GM12878 (cell line): ENCODE measurements around the gene RSPH1. TPM values are rescaled to one million over a fixed set of nuclear protein-coding genes. Genes with fewer than 3 reads are reported as not detected.

Source experiments
- ATAC-seq: fragments of 200-7000 bp; cut with Tn5 transposase; 3 replicates; pipeline ENCODE4 v1.9.1; 2020; ENCODE audit warnings: mild to moderate bottlenecking, moderate library complexity
- BruUV-seq: library from RNA; stranded (reverse); fragments of 400-500 nt; replicated peaks from 2 replicates; lab custom pipeline; 2021; lab: Mats Ljungman, UMichigan
- CTCF ChIA-PET: fragments of 300-600 bp; sonication (Branson Sonifier 250); formaldehyde crosslinking; extraction: SDS; loops from one replicate; lab custom pipeline; 2021; ENCODE audit warnings: inconsistent platforms; lab: Yijun Ruan, JAX
- POLR2A ChIA-PET: fragments of 350-600 bp; formaldehyde crosslinking; extraction: SDS; loops from one replicate; lab custom pipeline; 2021; ENCODE audit warnings: inconsistent platforms; lab: Charles Lee
- RAD21 ChIA-PET: fragments of 300-600 bp; sonication (Branson Sonifier 250); formaldehyde crosslinking; loops from one replicate; lab custom pipeline; 2023; ENCODE audit warnings: antibody characterized with exemption; ENCODE audit not compliant: unreplicated experiment; lab: Charles Lee
- SMC1A ChIA-PET: fragments of 300-600 bp; sonication (Branson Sonifier 250); formaldehyde crosslinking; loops from one replicate; lab custom pipeline; 2023; ENCODE audit not compliant: unreplicated experiment, uncharacterized antibody; lab: Charles Lee
- DNase-seq: peaks from one replicate; pipeline ENCODE4 v3.0.0-alpha.2; 2011; ENCODE audit warnings: low read depth, low spot score
- FAIRE-seq: peaks from 3 replicates; lab custom pipeline; 2011; peaks lifted over from hg19 to GRCh38; lab: Jason Lieb, UNC
- H2AFZ ChIP-seq: 2 replicates; pipeline ENCODE4 v1.6.0; 2011; ENCODE audit warnings: low read depth, low read length, control low read depth; ENCODE audit not compliant: control insufficient read depth
- H3K27ac ChIP-seq: 2 replicates; pipeline ENCODE4 v1.5.1; 2011; ENCODE audit warnings: control low read depth; ENCODE audit not compliant: control insufficient read depth, insufficient read depth
- H3K27me3 ChIP-seq, 2 experiments: replicated peaks in 1 of 2; 2 replicates each; pipeline versions ENCODE4 v1.6.0 to v1.6.1; 2011; ENCODE audit warnings: low read length in 1 of 2; ENCODE audit not compliant: control insufficient read depth in 2 of 2, insufficient read depth in 2 of 2
- H3K36me3 ChIP-seq, 2 experiments: 2 replicates each; pipeline ENCODE4 v1.5.1; 2011; ENCODE audit warnings: low read length in 1 of 2; ENCODE audit not compliant: control insufficient read depth in 2 of 2, insufficient read depth in 2 of 2
- H3K4me1 ChIP-seq: 2 replicates; pipeline ENCODE4 v1.6.1; 2011; ENCODE audit warnings: mild to moderate bottlenecking, low read length, moderate library complexity, mixed read lengths; ENCODE audit not compliant: control insufficient read depth, insufficient read depth
- H3K4me2 ChIP-seq: 2 replicates; pipeline ENCODE4 v1.6.0; 2011; ENCODE audit warnings: control low read depth; ENCODE audit not compliant: control insufficient read depth, insufficient read depth
- H3K4me3 ChIP-seq: fragments of 200-600 bp; sonication (generic); 2 replicates; pipeline ENCODE4 v1.5.1; 2016
- H3K79me2 ChIP-seq: 2 replicates; pipeline ENCODE4 v1.6.0; 2011; ENCODE audit warnings: low read length; ENCODE audit not compliant: control insufficient read depth, insufficient read depth
- H3K9ac ChIP-seq: 2 replicates; pipeline ENCODE4 v1.8.0; 2011; ENCODE audit warnings: low read length, control low read depth, mixed read lengths; ENCODE audit not compliant: control insufficient read depth, insufficient read depth
- H3K9me3 ChIP-seq: replicated peaks from 3 replicates; pipeline ENCODE4 v1.5.1; 2011; ENCODE audit warnings: mild to moderate bottlenecking, low read length; ENCODE audit not compliant: control insufficient read depth, insufficient read depth
- H4K20me1 ChIP-seq: 2 replicates; pipeline ENCODE4 v1.6.0; 2011; ENCODE audit not compliant: control insufficient read depth, insufficient read depth
- BCL11A ChIP-seq: IDR thresholded peaks from 2 replicates; pipeline ENCODE4 v1.6.1; 2011; ENCODE audit warnings: low read depth, low read length
- EZH2 ChIP-seq: IDR thresholded peaks from 2 replicates; pipeline ENCODE4 v1.6.1; 2012; ENCODE audit warnings: low read depth, mild to moderate bottlenecking, control low read depth, inconsistent platforms, low read length, borderline replicate concordance; ENCODE audit not compliant: control insufficient read depth
- FOXK2 ChIP-seq: fragments of 450-650 bp; IDR thresholded peaks from 2 replicates; pipeline ENCODE4 v1.6.1; 2017; ENCODE audit warnings: mild to moderate bottlenecking, moderate library complexity
- MTA3 ChIP-seq: IDR thresholded peaks from 2 replicates; pipeline ENCODE4 v1.6.1; 2012; ENCODE audit warnings: low read length, inconsistent platforms, borderline replicate concordance
- PAX5 ChIP-seq: IDR thresholded peaks from 2 replicates; pipeline ENCODE4 v1.6.1; 2011; ENCODE audit warnings: low read depth, low read length, borderline replicate concordance
- RCOR1 ChIP-seq: conservative IDR thresholded peaks from 2 replicates; pipeline ENCODE4 v1.6.1; 2012; ENCODE audit warnings: low read depth, low read length, improper control_type of control experiment
- RFX5 ChIP-seq: IDR thresholded peaks from 2 replicates; pipeline ENCODE4 v1.6.1; 2011; ENCODE audit warnings: low read depth, low read length, improper control_type of control experiment
- TCF7 ChIP-seq: IDR thresholded peaks from 2 replicates; pipeline ENCODE4 v1.6.1; 2014; ENCODE audit warnings: antibody characterized with exemption, borderline replicate concordance
- in situ Hi-C: fragments of 300-500 bp; cut with MboI; formaldehyde crosslinking; loops from 9 replicates; pipeline ENCODE4 v1.14.3; 2018; ENCODE audit warnings: mixed read lengths
- intact Hi-C: fragments of 100-400 bp; cut with micrococcal nuclease; formaldehyde crosslinking; loops from one replicate; pipeline ENCODE4 v1.14.2; 2022; ENCODE audit not compliant: unreplicated experiment
- polyA plus RNA-seq, 11 experiments: library from polyadenylated mRNA; depleted of rRNA in 4 of 11; unstranded in 6 of 11; stranded (reverse) in 5 of 11; fragments of >200 nt; fragmentation: Nextera tagmentation in 4 of 11; fragmentation: Illumina TruSeq in 1 of 11; extraction: Ambion mirVana in 4 of 11; extraction: Trizol in 1 of 11; gene quantifications; 1 replicate in 1 of 11; 2 replicates in 10 of 11; pipeline versions ENCODE4 v1.2.1 to v1.2.3, GENCODE V29; 2011 to 2016; ENCODE audit warnings: inconsistent platforms in 2 of 11, missing spikeins in 2 of 11, low read depth in 1 of 11
- total RNA-seq, 4 experiments: library from RNA; depleted of rRNA in 3 of 4; stranded (reverse); fragments of >200 nt in 3 of 4; fragmentation: Illumina TruSeq in 1 of 4; extraction: Trizol in 1 of 4; gene quantifications; 2 replicates each; pipeline versions ENCODE4 v1.2.1 to v1.2.3, GENCODE V29; 2013 to 2021
- TF ChIP-seq, protein P1 (sequence below): IDR thresholded peaks from 2 replicates; pipeline ENCODE4 v1.6.1; 2012; ENCODE audit warnings: low read depth, low read length, improper control_type of control experiment

RSPH1 gene
- total and polyA plus RNA-seq, 10 of the 15 experiments (the other 5 are each of a cell fraction or from before 2014, with no cell fraction given): 0.11 to 1.4 (median 0.38) TPM

DNA sequence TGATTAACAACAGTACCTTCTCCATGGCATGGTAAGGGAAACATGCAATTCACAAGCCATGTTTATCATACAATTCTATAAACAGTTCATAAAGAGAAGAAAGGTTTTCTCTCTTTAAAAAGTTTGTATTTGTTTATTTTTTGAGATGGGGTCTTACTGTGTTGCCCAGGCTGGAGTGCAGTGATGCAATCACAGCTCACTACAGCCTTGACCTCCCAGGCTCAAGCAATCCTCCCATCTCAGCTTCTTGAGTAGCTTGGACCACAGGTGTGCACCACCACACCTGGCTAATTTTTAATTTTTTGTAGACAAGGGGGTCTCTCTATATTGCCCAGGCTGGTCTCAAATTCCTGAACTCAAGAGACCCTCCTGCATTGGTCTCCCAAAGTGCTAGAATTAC lies 45.6 kb upstream of the RSPH1 start:
- SMC1A ChIA-PET: interaction anchor here (0.8 kb wide), 1 partner anchor 38 kb away, joined by 5 read pairs; no protein-coding TSS in a partner anchor
- RAD21 ChIA-PET: no interaction called here
- intact Hi-C loops: no loop called here
- ATAC-seq (no peak), FAIRE-seq (no peak), DNase-seq (no peak)
- Histone ChIP-seq H4K20me1 (no peaks in the 10 kb centered on the region), H3K4me3 (no peak overlapping the region), H3K4me1 (peaks cover 7% of the 10 kb centered on the region), H2AFZ (no peak overlapping the region), H3K4me2 (no peak overlapping the region), H3K27me3 (no peaks in the 10 kb centered on the region), H3K9ac (no peak overlapping the region), H3K9me3 (no peaks in the 10 kb centered on the region), H3K27ac (no peak overlapping the region), H3K36me3 (peaks cover 14 to 16% of the 10 kb centered on the region in 2 experiments), H3K79me2 (no peaks in the 10 kb centered on the region)
- BruUV-seq: no TSS peak
- TF ChIP-seq, protein P1, sequence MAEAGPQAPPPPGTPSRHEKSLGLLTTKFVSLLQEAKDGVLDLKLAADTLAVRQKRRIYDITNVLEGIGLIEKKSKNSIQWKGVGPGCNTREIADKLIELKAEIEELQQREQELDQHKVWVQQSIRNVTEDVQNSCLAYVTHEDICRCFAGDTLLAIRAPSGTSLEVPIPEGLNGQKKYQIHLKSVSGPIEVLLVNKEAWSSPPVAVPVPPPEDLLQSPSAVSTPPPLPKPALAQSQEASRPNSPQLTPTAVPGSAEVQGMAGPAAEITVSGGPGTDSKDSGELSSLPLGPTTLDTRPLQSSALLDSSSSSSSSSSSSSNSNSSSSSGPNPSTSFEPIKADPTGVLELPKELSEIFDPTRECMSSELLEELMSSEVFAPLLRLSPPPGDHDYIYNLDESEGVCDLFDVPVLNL: no peak
- TF ChIP-seq EZH2 (no peak), BCL11A (no peak), MTA3 (no peak), RFX5 (no peak), TCF7 (no peak), FOXK2 (no peak), PAX5 (no peak), RCOR1 (no peak)
- POLR2A ChIA-PET: no interaction called here
- CTCF ChIA-PET: interaction anchor here (1.2 kb wide), 1 partner anchor 396 kb away, joined by 3 read pairs; no protein-coding TSS in a partner anchor
- in situ Hi-C loops: no loop called here
